ENCODE measurements around the gene PGC. TPM values are rescaled to one million over a fixed set of nuclear protein-coding genes. Genes with fewer than 3 reads are reported as not detected.

Gene PGC
- total and polyA plus RNA-seq, 10 donors: 0.26 to 0.74 (median 0.48) TPM; not detected in 7

DNA sequence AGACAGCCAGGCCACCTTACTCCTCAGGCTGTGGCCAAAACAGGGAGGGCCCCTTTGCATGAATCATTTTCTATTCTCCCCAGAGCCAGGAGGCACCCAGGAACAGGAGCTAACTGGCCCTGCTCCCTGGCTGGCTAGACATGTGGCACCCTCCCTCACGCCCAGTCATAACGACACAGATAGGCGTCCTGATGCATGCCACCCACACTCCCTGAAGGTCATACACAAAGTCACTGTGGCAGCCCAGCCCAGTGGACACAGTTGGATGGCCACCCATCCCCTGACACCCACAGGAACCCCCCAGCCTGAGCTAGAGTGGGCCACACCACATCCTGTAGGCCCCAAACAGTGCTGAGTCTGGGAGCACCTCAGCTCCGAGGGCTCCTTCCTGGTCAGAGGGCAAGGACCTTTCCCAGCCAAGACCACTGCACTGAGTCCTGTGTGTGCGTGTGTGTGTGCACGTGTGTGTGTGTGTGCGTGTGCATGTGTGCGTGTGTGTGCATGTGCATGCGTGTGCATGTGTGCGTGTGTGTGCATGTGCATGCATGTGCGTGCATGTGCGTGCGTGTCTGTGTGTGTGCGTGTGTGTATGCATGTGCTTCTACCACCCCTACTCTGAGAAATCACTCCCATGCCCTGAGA lies 33.4 kb downstream of the PGC start:
- H3K27me3 ChIP-seq (replicated peaks in 1 of 7): no peaks in the 10 kb centered on the region
- 72 to 84% (median 82%) methylated on average over 8 to 14 of the region's 14 CpGs for WGBS, 5 donors
- peaks cover 20 to 91% (median 73%) of the 10 kb centered on the region in 6 donors for H3K4me1 ChIP-seq
- peaks cover 0 to 65% (median 0%) of the 10 kb centered on the region in 6 donors for H3K36me3 ChIP-seq
- peak; percentile 79 for DNase-seq
- TF ChIP-seq POLR2AphosphoS5 (IDR thresholded peaks at IDR 0.05): peak; percentile 48 to 64 (median 56)
- TF ChIP-seq POLR2A (IDR thresholded peaks at IDR 0.05): no peak
- H3K9me3 ChIP-seq: no peaks in the 10 kb centered on the region
- peak overlapping the region in 7 of 8 donors; percentile 9 to 80 (median 64) for H3K27ac ChIP-seq
- intact Hi-C loops (cut with DNase I; ENCODE audit: low total_unique reads): no loop called here
- peak overlapping the region in 1 of 8 donors; percentile 34 for H3K4me3 ChIP-seq

DNA sequence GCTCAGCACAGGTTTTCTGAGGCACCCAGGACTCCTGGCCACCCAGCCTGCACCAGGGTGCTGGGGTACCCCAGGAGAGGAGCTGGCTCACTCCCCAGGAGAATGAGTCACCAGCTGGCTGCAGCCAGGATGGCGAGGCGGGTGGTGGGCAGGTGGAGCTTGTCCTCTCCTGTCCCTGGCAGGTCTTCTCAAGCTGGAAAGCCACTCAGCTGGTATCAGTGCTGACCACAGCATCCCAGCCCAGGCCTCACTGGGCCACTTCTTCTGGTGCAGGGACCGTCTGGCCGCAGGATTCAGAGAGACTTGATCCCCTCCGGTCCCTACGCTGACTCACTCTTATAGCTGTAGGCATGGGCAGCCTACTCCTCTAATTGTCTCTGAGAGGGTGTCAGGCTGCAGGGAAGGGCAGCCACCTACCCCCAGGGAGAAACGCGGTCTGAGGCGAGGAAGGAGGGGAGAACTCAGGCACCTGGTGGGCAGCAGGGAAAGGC lies 34.0 kb downstream of the PGC start:
- H3K4me1 ChIP-seq: peaks cover 25 to 91% (median 73%) of the 10 kb centered on the region in 6 donors
- H3K27me3 ChIP-seq (replicated peaks in 1 of 7): no peaks in the 10 kb centered on the region
- WGBS, 5 donors: 51 to 84% (median 65%) methylated on average over 7 to 9 of the region's 9 CpGs
- H3K9me3 ChIP-seq: no peaks in the 10 kb centered on the region
- intact Hi-C loops (cut with DNase I; ENCODE audit: low total_unique reads): no loop called here
- H3K27ac ChIP-seq: peak overlapping the region in 7 of 8 donors; percentile 9 to 80 (median 64)
- no peak for DNase-seq
- peak overlapping the region in 1 of 8 donors; percentile 34 for H3K4me3 ChIP-seq
- H3K36me3 ChIP-seq: peaks cover 0 to 61% (median 0%) of the 10 kb centered on the region in 6 donors
- no peak for TF ChIP-seq POLR2AphosphoS5 (IDR thresholded peaks at IDR 0.05)

DNA sequence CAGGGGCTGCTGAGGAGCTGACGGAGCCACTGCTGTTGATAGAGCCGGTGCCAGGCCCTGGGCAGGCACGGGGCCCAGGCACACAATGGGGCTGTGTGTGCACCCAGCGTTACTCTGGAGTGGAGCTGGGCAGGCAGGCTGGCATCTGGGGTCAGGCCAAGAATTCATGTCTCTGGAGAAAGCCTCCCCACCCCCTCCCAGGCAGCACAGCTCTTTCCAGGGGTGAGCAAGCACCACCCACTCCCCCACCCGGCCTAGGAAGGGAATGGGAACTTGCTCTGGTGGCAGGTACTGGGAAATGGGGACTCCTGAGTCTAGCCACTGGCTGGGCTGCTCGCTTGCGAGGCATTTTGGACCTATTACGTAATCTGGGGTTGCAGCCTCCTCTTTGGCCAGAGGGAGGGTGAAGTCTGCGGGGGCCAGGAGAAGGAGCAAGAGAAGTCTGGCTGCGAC lies 34.5 kb downstream of the PGC start:
- peaks cover 28 to 91% (median 73%) of the 10 kb centered on the region in 6 donors for H3K4me1 ChIP-seq
- intact Hi-C loops (cut with DNase I; ENCODE audit: low total_unique reads): no loop called here

DNA sequence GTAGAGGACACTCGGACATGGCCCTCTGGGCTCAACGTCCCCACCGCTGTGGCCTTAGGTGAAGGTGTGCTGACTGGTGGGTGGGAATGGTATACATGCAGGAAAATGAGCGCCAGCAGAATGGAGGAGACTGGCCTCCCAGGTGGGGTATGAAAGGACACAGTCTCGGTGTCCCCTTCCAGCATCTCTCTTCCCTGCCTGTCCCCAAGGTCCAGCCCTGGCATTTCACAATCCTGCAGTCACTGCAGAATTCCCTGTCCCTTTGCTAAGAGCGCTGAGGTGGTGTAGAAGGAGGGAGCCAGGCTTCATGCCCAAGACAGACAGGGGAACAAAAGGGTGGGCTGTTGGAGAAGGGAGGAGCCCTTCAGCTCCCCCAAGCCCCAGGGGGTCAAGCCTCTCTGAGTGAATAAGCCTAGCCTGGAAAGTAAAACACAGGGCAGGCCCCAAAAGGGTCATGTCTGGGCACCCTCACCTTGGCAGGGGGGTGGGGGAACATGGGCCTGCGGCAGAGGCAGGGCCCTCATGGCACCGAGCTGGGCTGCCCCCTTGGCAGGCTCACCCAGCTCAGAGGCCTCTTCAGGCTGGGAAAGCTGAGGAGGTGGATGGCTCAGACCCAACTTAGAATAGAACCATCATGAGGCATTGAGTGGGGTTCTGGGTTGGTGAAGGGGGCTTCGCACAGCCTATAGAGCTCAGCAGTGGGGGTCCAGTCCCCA lies 35.7 kb downstream of the PGC start:
- H3K4me1 ChIP-seq: peaks cover 33 to 91% (median 73%) of the 10 kb centered on the region in 6 donors
- intact Hi-C loops (cut with DNase I; ENCODE audit: low total_unique reads): no loop called here
- peak; percentile 62 for DNase-seq
- H3K4me3 ChIP-seq: no peak overlapping the region
- H3K27me3 ChIP-seq (replicated peaks in 1 of 7): no peaks in the 10 kb centered on the region
- WGBS, 5 donors: 89 to 98% (median 93%) methylated on average over 9 of the region's 9 CpGs
- peaks cover 0 to 58% (median 0%) of the 10 kb centered on the region in 6 donors for H3K36me3 ChIP-seq
- peak overlapping the region in 3 of 8 donors; percentile 16 to 80 (median 23) for H3K27ac ChIP-seq
- H3K9me3 ChIP-seq: no peaks in the 10 kb centered on the region
- TF ChIP-seq, protein P1, sequence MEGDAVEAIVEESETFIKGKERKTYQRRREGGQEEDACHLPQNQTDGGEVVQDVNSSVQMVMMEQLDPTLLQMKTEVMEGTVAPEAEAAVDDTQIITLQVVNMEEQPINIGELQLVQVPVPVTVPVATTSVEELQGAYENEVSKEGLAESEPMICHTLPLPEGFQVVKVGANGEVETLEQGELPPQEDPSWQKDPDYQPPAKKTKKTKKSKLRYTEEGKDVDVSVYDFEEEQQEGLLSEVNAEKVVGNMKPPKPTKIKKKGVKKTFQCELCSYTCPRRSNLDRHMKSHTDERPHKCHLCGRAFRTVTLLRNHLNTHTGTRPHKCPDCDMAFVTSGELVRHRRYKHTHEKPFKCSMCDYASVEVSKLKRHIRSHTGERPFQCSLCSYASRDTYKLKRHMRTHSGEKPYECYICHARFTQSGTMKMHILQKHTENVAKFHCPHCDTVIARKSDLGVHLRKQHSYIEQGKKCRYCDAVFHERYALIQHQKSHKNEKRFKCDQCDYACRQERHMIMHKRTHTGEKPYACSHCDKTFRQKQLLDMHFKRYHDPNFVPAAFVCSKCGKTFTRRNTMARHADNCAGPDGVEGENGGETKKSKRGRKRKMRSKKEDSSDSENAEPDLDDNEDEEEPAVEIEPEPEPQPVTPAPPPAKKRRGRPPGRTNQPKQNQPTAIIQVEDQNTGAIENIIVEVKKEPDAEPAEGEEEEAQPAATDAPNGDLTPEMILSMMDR (IDR thresholded peaks at IDR 0.05 in 8 of 11, conservative IDR thresholded peaks at IDR 0.05 in 3 of 11): no peak
- peak in 1 of 3 donors; percentile 39 for TF ChIP-seq POLR2AphosphoS5 (IDR thresholded peaks at IDR 0.05)

More for the DNA sequence above, 34.5 kb downstream of the PGC start:
- Histone ChIP-seq H3K27me3 (replicated peaks in 1 of 7) (no peaks in the 10 kb centered on the region), H3K4me3 (no peak overlapping the region), H3K36me3 (peaks cover 0 to 58% (median 0%) of the 10 kb centered on the region in 6 donors), H3K9me3 (no peaks in the 10 kb centered on the region), H3K27ac (peak overlapping the region in 7 of 8 donors; percentile 9 to 80 (median 64))
- 68 to 91% (median 82%) methylated on average over 4 to 10 of the region's 10 CpGs for WGBS, 5 donors
- TF ChIP-seq POLR2AphosphoS5 (IDR thresholded peaks at IDR 0.05): peak in 1 of 3 donors; percentile 43
- no peak for TF ChIP-seq POLR2A (IDR thresholded peaks at IDR 0.05)
- TF ChIP-seq, protein P1 (IDR thresholded peaks at IDR 0.05 in 8 of 11, conservative IDR thresholded peaks at IDR 0.05 in 3 of 11): no peak
- peak; percentile 72 for DNase-seq
